NCI-H748 (cell line): ENCODE measurements around the gene TMEM165.
A peak's percentile ranks its signal among the peaks of the same experiment; 100 is the strongest.

Experiments used
- DNase-seq: peaks from one replicate; lab custom pipeline; 2025; ENCODE audit not compliant: unreplicated experiment; lab: John Stamatoyannopoulos, UW

Gene TMEM165

DNA sequence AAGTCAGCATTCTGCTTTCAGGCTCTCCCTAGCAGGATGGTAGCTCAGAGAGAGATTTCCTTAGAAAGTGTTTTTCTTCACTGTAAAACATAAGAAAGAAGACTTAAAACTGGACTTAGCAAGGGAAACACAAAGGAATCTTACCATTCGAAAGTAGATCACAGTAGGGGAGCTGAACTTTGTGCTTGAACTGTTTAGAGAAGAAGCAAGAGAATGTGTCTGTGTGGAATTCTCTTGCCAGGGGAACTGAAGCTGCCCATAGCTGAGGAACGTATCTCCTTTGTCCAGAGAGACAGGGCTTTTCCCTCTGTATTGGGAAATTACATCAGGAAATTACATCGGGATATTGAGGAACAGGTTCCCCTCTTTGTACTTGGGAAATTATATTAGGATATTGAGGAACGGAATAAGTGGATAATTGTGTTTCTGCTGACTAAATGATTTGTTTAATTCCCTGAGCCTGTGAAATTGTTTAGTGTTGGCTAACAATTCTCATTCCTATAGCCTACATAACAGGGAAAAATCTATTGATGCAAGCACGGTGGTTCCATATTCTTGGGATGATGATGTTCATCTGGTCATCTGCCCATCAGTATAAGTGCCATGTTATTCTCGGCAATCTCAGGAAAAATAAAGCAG is 28.6 kb upstream of the TMEM165 start:
- DNase-seq = no peak

DNA sequence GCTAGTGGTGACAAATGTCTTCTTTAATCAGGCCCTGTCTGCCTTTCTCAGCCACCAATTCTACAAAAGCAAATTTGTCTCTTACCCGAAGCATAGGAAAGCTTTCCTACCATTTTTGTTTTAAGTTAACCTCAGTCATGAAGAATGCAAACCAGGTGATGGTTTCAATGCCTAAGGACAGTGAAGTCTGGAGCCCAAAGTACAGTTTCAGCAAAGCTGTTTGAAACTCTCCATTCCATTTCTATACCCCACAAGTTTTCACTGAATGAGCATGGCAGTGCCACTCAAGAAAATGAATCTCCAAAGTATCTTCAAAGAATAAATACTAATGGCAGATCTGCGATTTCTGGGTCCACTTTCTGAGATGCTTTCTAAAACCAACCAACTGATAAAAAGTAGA is 25.8 kb upstream of the TMEM165 start:
- no peak for DNase-seq

DNA sequence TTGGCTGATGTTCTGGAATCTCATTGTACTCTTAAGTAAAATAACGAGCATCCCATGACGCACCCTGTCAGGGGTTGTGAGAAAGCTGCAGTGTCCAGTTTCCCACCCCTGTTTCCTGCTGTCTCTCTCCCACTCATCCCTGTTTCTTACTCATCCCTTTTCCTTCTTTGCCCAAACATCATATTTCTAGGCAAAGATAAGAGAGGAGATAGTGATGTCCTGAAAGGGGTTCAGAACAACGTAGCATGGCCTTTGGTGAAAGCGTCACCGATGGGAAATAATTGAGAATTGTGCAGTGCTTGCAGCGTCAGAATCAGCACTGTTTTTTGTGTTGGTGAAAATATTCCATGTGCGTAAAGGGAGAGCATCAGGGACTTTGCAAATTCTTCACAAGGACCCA is 23.5 kb upstream of the TMEM165 start:
- DNase-seq = no peak

DNA sequence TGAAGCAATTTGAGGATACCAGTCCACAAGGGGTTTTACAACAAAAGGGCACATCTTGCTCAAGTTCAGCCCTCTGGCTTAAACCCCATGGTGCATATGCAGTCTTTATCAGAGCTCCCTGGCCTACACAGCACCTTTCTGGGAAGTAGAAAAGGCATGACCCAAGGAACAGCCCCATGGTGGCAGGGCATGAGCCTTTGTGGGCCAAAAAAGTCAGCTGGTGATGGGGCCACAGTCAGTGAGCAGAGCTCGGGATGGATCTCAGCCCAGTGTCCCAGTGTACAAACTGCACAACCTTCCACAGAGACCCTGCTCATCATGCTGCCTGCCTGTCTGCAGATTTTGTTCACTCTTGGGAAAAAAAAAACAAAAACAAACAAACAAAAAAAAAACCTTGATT is 22.3 kb upstream of the TMEM165 start:
- DNase-seq = no peak

DNA sequence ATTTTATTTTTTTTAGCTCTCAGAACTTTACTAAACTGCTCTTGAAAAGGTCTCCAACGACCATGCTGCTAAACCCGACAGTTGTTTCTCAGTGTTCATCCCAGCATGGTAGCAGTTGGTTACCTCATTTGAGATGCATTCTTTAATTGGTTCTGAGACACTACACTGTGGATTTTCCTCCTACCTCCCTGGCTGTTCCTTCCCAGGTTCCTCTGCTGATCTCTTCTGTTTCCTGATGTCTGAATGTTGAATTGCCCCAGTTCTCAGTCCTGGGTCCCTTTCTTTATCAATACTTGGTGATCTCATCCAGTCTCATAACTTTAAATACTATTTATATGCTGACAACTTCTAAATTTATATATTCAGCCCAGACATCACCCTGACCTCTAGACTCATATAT is 19.1 kb upstream of the TMEM165 start:
- no peak for DNase-seq

DNA sequence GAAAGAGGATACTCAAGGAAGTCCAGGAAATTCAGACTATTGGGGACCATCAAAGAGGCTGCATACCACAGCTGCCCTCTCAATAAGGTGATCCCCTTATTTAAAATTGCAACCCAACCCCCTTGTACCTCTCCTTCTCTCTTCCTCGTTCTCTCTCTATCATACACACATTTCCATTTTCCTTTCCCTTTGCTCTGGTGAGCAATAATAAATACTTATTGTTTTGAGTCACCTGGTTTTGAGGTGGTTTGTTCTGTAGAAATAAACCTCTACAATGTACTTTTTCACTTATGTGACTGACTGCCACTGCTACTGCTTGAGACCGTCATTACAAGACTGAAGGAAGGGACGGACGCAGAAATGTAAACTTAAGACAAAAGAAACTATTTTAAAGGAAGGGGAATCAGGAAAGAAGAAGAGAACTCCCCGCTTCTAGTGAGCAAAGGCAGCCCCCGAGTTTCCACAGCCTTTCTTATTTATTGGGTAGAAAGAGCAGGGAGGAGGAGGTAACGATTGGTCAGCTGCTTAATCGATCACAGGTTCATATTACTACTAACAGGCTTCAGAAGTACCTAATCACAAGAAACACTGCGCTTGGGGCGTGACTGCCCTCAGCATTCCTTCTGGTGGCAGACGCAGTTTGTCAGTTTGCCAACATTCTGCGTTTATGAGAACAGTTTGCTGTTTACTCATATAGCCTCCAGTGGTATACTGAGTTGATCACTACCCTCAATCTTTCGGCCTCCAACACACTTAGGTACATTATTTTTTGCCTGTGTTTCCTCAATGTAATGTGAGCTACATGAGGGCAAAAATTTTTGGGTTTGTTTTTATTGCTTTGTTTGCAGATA is 16.9 kb upstream of the TMEM165 start:
- DNase-seq = peak; percentile 23

DNA sequence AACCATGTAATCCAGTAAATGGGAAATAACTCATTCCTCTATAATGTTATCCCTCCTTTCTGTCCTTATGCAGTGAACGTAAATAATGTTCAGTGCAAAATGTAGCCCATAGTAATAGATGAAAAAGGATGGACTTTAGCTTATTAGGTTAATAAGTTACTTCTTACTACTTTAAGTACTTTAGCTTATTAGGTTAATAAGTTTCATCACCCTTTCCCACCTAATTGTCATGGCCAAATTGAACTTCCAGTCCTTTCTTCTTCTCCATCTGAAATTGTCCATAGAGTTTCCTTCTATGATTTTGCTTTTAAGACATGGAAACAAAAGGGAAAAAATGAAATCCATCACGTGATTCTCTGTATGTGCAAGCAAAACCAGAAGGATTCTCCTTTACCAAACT is 15.2 kb upstream of the TMEM165 start:
- no peak for DNase-seq

DNA sequence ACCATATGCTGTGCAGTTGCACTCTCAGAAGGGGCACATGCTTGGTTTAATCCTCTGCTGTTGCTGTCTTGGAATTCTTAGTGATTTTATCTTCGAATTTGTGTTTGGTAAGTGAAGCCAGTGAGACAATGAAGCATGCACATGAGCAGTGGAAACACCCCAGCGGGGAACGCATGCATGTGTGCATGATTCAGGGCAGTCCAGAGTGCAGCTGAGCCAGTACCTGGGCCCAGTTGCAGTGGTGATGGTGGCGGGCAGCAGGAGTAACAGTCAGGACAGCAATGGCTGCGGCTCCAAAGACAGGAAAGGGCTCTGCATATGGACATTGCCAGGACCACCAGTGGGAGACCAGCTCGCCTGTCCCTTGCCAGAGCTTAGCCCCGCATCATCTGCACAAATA is 14.3 kb upstream of the TMEM165 start:
- no peak for DNase-seq

DNA sequence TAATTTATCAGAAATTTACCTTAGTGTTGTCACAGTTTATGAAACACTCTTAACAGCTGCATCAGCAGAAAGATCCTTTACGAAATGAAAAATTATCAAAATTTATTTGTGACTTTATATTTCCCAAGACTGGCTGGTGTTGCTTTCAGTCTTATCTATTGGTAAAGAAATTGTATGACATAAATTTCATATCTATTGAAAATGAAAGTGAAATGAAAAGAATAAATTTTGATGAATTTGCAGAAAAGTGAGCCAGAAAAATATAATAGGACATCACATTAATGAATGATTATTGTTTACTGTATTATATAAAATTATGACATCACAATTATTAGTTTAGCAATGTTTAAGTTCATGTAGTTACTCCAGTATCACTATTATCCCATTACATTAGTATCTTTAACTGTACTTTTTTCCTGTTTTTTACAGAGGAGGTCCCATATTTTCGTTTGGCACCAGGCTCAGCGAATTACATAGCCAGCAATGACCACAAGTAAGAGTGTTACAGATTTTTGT is 13.2 kb upstream of the TMEM165 start:
- DNase-seq = no peak

DNA sequence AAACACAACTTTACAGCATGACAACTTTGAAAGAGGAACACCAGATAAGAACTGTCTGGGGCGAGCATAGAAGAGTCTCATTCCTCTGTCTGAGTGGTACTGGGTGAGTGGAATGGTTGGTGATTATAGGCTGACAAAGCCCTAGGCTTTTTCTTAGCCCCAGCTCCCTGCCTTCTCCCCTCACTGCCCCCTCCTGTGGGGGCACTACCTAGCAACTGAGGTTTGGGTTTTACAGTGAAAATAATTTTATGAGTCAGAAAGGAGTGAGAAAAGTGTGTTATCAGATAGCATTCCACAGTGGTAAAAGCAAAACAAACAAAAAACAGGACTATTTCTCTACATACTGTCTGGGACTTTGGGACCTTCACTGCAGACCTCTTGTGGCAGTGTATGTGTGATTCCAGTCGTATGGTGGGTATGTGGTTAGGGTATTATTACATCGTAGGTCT is 10.5 kb upstream of the TMEM165 start:
- DNase-seq = no peak

DNA sequence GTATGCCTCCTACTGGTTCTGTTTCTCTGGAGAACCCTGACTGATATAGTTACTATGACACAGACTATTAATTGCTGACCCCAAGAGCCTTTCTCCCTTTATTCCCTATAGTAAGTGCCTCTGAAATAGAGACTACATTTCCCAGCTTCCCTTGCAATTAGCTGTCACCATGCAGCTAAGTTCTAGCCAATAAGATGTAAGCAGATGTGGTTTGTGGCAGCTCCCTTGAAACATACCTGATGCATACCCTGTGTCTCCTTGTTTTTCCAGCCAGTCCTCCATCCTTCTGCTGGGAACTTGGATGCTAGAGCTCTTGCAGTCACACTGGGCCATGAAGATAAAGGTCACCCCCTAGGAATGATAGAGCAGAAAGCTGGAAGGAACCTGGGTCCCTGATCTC is 9.7 kb upstream of the TMEM165 start:
- peak; percentile 9 for DNase-seq

DNA sequence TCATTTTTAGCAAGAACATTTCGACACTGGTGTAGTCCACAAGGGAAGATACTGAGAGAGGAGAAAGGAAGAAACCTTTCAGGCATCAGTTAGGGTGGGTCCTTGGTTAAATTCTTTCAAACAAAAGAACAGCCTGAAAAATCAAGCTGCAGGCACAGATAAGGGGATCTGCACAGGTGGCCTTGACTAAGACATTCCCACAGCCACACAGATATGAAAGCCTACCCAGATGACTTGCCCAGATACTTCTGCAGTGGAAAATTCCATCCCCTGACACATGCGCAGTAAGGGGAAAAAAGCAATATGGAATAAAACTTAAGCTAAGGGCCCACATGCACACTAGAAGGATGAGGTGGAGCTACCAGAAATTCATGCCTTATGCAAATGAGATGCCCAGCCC is 8.9 kb upstream of the TMEM165 start:
- DNase-seq = no peak

DNA sequence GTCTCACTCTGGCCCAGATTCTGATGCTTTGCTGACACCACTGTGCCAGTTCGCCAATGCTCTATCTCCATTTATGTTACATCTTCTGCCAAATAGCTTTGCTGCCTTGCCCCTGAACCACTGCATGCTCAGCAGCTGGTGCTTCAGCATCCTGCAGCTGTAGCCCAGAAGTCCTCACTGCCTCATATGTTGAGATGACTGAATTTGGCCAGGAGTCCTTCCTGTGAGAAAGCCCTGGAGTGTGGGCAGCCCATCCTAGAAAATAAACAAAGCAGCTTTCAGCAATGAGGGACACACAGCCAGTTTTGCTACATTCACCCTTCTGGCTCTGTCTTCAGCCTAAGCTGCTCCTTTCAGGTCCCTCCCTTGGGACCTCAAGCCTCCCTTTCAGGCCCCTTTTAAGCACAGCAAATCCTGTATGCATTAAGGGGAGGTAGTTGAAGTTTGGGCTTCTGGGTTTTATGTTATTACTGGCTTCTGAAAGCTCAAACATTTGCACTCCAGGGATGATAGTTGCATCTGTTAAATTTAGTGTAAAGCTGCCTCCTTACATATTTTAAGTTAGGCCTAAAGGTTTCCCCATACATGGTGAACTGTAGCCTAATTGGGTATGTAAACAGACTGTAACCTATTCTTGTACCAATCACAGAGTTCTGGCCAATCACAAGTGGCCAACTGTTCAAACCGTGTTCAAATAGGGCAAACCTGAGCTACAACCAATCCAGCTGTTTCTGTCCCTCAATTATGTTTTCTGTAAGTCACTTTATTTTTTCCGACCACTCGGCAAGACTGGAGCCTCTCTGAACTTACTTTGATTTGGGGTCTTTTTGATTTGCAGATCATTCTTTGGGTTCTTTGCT is 2.1 kb upstream of the TMEM165 start:
- peak; percentile 37 for DNase-seq

DNA sequence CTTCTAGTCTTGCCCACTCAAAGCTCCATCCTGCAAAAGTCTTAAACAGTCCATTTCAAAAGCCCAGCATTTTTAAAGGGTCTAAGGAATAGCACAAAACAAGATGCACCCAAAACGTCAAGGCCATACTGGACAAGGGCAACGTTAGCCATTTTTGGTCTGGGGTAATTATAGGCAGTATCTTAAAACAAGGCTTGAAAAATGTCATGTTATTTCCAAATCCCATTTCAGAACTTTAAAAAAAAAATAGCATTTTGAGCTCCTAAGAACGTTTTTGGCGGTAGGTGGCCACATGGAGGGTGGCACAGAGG is 584 bp upstream of the TMEM165 start:
- no peak for DNase-seq

DNA sequence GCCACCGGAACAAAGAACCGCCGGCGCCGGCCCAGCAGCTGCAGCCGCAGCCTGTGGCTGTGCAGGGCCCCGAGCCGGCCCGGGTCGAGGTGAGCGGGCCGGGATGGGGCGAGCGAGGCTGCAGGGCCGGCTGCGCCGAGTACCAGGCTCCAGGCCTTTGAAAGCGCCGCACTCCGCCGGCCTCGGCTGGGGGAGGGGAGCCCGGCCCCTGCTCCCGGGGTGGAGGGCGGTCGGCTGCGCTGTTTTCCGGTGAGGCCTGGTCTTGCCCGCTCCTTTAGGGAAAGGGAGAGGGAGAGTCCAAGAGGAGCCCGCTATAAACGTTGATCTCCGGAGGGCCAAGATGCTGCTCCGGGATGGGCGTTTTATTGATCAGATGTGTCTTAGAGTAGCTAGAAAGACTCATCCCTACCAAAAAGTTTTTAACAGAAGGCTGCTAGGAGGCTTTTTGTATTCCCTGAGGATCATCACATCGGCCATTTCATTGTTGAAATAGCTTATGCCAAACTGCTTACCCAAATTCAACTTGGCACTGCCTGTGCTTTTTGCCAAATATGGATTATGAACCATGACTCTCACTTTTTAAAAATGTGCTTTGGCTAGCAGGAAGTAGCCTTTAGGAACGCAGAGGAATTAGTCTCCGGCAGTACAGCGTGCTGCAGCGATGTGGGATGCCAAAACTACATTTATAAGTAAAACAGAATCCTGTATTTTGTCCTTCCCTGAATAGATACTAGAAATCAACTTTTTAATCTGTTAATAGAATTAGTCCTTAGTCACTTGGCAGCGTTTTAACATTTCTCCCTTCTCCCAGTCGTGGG is 760 bp downstream of the TMEM165 start:
- DNase-seq = peak; percentile 45

DNA sequence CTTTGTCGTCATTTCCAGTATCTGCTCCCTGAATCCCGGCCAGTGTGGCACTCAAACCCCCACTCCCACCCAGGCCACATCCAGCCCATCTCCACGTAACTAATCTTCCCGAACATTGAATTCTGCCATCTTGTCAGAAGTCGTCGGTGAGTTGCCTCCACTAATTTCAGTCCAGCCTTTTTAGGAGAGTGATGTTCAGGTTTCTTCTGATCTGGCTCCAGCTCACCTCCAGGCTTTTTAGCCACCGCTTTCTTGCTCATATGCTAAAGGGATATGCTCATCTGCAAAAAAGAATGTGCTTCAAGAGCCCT is 1.3 kb downstream of the TMEM165 start:
- DNase-seq = peak; percentile 9

DNA sequence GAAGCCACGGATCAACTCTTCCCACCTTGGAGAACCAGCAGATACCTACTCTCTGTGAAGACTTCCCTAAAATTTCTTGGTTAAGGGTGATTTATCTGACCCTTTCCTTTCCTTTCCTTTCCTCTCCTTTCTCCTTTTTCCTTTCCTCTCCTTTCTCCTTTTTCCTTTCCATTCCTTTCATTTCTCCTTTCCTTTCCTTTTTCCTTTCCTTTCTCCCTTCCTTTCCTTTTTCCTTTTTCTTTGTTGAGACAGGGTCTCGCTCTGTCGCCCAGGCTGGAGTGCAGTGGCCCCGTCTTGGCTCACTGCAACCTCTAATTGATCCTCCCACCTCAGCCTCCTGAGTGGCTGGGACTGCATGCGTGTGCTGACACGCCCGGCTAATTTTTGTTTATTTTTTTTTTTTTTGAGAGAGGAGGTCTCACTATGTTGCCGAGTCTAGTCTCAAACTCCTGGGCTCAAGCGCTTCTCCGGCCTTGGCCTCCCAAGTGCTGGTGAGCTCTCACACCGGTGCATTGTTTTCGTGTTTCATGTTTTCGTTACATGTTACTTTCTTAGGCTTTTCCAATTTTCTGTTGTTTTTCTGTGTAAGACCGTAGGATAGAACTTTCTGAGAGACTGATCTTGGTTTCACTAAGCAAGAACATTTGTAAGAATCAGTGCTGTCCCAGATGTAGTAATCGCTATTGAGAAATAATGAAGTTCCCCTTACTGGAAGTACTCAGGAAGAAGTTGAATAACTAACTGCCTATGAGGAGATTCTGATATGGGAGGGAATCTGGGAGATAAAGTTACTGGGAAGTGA is 2.0 kb downstream of the TMEM165 start:
- peak; percentile 38 for DNase-seq

DNA sequence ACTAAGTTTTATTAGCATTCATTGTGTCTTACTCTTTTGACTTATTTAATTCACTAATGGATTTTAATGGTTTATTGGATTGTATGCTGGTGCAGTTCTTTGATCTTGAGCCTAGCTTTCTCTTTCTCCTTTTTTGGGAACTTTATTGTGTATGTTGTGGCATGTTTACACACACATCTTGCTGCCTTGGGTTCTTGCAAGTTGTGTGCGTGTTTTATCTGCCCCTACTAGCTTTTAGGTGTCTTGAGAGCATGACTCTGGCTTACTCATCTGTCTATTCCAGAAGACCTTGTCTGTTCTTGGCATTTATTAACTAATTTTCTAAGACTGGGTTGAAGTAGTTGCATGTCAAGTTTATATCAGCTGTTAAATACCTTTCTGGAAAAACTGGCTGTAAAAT is 2.7 kb downstream of the TMEM165 start:
- DNase-seq = no peak

DNA sequence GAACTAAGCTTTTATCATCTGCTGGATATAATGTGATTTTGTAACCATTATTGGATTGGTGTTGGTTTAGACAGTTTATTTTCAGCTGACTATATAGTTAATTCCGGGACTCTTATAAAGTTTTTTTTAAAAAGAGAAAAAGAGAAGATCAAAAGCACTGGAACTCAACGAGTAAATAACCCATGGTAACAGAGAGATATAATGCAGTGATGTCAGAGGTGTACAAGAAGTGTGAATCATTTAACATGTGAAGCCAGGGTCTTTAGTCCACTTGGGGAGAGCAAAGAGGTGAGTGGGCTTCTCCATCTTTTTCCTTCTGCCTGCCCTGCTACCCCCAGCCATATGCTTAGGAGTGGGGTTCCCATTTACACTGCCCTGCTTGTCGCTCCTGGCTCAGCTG is 3.2 kb downstream of the TMEM165 start:
- no peak for DNase-seq

DNA sequence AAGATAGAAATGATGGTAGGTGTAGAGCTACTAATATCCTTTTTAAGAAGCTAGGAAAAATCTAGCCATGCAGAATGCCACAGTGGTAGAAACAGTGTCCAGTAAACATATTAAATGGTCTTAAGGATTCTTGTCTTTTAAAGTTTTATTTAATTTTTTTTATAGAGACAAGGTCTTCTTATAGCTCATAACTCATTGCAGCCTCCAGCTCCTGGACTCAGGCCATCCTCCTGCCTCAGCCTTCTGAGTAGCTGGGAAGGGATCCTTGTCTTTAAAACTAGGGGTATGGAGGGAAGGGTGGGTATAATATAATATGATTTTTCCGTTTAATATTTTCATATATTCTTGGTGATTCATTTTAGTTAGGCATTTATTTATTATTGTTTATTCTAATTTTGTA is 3.8 kb downstream of the TMEM165 start:
- no peak for DNase-seq
